ENCODE data around the gene AMBP.

AMBP gene

DNA sequence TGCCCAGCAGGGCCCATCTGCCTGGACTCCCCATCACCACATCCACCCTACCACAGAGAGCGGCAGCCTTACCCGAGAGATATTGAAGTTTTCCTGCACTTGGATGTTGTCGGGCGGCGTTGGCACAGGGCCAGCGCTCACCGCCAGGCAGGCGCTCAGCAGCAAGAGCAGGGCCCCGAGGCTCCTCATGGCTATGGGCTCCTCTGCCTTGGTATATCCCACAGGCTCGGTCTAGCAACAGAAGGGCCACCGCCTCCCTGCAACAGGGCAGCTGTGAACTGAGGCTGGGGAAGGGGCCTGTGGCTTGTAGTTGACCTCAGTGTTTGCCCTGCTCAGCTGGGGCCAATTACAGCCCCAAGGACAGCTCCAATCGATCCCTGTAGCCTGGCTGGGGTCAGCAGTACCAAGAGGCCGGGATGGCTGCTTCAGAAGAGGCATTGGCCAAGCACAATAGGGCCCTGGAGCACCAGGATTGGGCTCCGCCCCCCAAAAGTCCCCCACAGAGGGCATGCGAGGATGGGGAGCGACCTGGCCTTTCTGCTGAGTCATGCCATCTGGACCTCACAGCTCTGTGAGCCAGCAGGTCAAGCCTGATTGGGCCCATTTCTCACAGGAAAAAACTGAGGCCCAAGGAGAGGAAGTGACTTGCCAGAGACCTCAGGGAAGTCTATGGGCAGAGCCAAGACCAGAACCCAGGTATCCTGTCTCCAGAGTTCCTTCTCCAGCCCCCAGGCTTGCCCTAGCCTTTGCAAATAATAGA is at the start of gene AMBP:
Gene AMBP, minus strand, starts transcription at position 280 of the 760 bp plus-strand sequence. Its CDS starts 91 bp downstream, at position 189.
- TF ChIP-seq, protein P1, sequence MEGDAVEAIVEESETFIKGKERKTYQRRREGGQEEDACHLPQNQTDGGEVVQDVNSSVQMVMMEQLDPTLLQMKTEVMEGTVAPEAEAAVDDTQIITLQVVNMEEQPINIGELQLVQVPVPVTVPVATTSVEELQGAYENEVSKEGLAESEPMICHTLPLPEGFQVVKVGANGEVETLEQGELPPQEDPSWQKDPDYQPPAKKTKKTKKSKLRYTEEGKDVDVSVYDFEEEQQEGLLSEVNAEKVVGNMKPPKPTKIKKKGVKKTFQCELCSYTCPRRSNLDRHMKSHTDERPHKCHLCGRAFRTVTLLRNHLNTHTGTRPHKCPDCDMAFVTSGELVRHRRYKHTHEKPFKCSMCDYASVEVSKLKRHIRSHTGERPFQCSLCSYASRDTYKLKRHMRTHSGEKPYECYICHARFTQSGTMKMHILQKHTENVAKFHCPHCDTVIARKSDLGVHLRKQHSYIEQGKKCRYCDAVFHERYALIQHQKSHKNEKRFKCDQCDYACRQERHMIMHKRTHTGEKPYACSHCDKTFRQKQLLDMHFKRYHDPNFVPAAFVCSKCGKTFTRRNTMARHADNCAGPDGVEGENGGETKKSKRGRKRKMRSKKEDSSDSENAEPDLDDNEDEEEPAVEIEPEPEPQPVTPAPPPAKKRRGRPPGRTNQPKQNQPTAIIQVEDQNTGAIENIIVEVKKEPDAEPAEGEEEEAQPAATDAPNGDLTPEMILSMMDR (IDR thresholded peaks at IDR 0.05; ENCODE audit: low read depth, low read length, missing control alignments) = no peak
- no peak for DNase-seq (ENCODE audit: extremely low read depth, low read depth)
- no peak within 1 kb of the TSS for H3K4me3 ChIP-seq (replicated peaks; ENCODE audit: low read depth, low read length)

- no peak overlapping the region for H3K4me3 ChIP-seq (replicated peaks; ENCODE audit: low read depth, low read length)
- DNase-seq (ENCODE audit: extremely low read depth, low read depth) = no peak
- TF ChIP-seq, protein P1 (IDR thresholded peaks at IDR 0.05; ENCODE audit: low read depth, low read length, missing control alignments) = no peak
Observed at GRCh38 chr9:114126247-114127060, 48.4 kb upstream of the AMBP start.

DNA sequence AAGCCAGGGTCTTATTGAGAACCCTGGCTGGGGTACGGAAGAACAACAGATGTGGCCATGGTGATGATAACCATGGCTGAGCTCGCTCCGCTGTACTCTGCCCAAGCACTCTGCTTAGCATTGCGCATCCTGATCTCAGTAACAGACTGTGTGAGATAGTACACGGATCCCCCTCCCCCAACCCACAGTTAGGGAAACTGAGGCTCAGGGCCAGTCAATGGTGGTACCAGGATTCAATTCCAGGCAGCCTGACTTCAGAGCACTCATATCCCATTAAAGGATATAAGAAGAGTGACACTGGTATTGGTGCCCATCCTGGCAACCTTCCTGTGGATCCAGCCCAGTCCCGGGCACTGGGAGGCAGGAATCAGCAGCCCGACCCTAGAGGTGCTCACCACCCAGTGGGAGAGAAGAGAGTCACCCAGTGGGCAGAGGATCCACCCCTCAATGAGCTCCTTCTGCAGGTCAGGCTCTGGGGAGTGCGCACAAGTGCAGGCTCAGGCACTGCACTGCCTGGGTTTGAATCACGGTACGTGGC is 47.4 kb upstream of the AMBP start:
- TF ChIP-seq, protein P1 (IDR thresholded peaks at IDR 0.05; ENCODE audit: low read depth, low read length, missing control alignments) = no peak
- no peak for DNase-seq (ENCODE audit: extremely low read depth, low read depth)
- H3K4me3 ChIP-seq (replicated peaks; ENCODE audit: low read depth, low read length) = no peak overlapping the region

GRCh38 chr9:114124666-114125475 is 46.8 kb upstream of the AMBP start:
- DNase-seq (ENCODE audit: extremely low read depth, low read depth) = no peak
- TF ChIP-seq, protein P1 (IDR thresholded peaks at IDR 0.05; ENCODE audit: low read depth, low read length, missing control alignments) = no peak
- H3K4me3 ChIP-seq (replicated peaks; ENCODE audit: low read depth, low read length) = no peak overlapping the region

DNA sequence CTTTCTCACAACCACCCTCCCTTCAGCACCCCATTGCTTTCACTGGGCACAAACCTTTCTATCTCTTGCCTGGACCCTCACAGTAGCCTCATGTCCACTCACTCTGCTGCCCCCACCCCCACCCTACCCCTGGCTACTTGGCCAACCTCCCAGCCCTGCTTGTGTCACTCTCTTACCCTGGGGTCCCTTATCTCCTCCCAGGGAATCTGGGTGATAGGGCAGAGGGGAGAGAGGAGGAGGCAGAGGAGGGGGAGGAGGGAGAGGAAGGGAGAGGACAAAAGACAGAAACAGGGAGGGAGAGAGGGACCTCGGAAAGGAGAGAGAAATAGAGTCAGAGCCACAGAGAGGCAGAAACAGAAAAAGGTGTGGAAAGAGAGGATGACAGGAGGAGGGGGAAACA is 46.0 kb upstream of the AMBP start:
- H3K4me3 ChIP-seq (replicated peaks; ENCODE audit: low read depth, low read length) = no peak overlapping the region
- DNase-seq (ENCODE audit: extremely low read depth, low read depth) = no peak
- TF ChIP-seq, protein P1 (IDR thresholded peaks at IDR 0.05; ENCODE audit: low read depth, low read length, missing control alignments) = no peak
